ENCODE measurements around the gene NOL6. TPM values are rescaled to one million over a fixed set of nuclear protein-coding genes. Genes with fewer than 3 reads are reported as not detected.

The NOL6 gene
- total and polyA plus RNA-seq, 2 of the 13 experiments (the other 11 are each of a cell fraction or from before 2014, with no cell fraction given) = 17.0 to 30.2 TPM

- no peak for TF ChIP-seq REL (CRISPR knock-in tag; conservative IDR thresholded peaks at IDR 0.05)
- TF ChIP-seq NBN (conservative IDR thresholded peaks at IDR 0.05) = no peak
- TF ChIP-seq ZNF512B (CRISPR knock-in tag; IDR thresholded peaks at IDR 0.05; ENCODE audit: borderline replicate concordance) = no peak
- no peak for TF ChIP-seq ZNF580 (CRISPR knock-in tag; IDR thresholded peaks at IDR 0.05; ENCODE audit: borderline replicate concordance, low read depth)
- TF ChIP-seq MAFG (CRISPR knock-in tag; IDR thresholded peaks at IDR 0.05) = no peak
- TF ChIP-seq CREB3 (CRISPR knock-in tag; IDR thresholded peaks at IDR 0.05) = no peak
- no peak for TF ChIP-seq POLR2A (IDR thresholded peaks at IDR 0.05; ENCODE audit: insufficient read depth in 1 of 2, low read depth in 2 of 2, low read length in 2 of 2)
- TF ChIP-seq STAT6 (CRISPR knock-in tag; IDR thresholded peaks at IDR 0.05; ENCODE audit: borderline replicate concordance) = no peak
- no peak for TF ChIP-seq MXD3 (CRISPR knock-in tag; IDR thresholded peaks at IDR 0.05)
- no peak for TF ChIP-seq NFATC3 (CRISPR knock-in tag; IDR thresholded peaks at IDR 0.05)
- no peak for TF ChIP-seq ZBTB10 (CRISPR knock-in tag; IDR thresholded peaks at IDR 0.05; ENCODE audit: borderline replicate concordance)
- TF ChIP-seq NCOA2 (CRISPR knock-in tag; IDR thresholded peaks at IDR 0.05) = no peak
Measured at GRCh38 chr9:33452828-33453271, 20.9 kb downstream of the NOL6 start (continued).

All from HepG2 (cell line).